ENCODE data around the gene CEP70.

GRCh38 chr3:138459619-138460535 lies 134.2 kb downstream of the CEP70 start:
- TF ChIP-seq CTCF (IDR thresholded peaks at IDR 0.05; ENCODE audit: insufficient read depth, low read depth, low read length) (no peak), EZH2 (IDR thresholded peaks at IDR 0.05; ENCODE audit: insufficient read depth, low read length) (no peak)
